HG03095 (cell line): ENCODE measurements around the gene FOXP1.
"Not testable (repeated sequence)": the region's sequence is repeated elsewhere in the genome, so short reads cannot be mapped to it uniquely, and the experiment has no call there.

Source experiments
- ATAC-seq: cut with Tn5 transposase; IDR thresholded peaks from one replicate; pipeline ENCODE4 v1.9.1; 2021; ENCODE audit warnings: moderate library complexity; ENCODE audit not compliant: unreplicated experiment

Gene FOXP1

DNA sequence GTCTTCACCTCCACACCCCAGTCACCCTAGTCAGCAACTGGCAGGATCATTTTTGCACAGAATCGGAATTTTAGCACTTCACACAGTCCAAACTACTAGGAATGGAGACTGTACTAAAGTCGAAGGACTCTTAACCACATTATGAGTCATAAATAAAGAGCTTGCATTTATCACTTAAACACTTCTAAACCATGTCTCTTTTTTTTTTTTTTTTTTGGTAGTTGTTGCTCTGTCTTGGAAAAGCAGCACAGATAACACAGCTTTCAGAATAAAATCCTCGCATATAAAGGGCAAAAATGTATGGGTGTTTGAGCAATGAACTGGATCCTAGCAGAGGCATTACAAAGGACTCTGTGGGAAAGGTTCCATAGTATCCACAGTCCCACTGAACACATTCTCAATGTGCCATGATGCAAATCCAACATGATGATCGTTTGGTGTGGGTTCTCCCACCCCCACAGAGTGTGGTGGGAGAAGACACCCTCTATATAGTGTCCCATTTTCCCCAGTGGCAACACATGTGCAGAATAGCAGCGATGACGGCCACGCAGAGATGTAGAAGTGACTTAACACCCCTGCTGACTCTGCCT lies 47.1 kb downstream of the FOXP1 start:
- ATAC-seq = no peak

DNA sequence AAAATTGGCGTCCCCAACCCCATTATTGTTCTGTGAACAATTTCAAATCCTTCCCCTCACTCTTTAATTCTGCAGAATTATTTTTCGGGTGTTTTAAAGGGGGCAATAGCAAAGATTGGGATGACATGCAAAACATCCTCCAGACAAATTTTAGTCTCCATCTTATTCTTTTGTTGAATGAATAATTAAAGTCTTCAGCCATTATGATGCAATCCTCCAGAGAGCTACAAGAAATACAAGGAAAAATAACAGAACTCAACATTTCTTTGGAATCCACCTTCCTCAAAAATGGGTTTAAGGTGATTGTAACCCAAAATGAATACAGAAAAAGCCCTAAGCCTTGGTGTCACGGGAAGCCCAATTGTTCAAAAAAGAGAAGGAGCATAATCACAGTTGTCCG lies 49.9 kb downstream of the FOXP1 start:
- no peak for ATAC-seq

GRCh38 chr3:71532639-71533395 lies 50.7 kb downstream of the FOXP1 start:
- ATAC-seq = no peak

GRCh38 chr3:71530903-71531530 lies 52.5 kb downstream of the FOXP1 start:
- ATAC-seq = no peak

DNA sequence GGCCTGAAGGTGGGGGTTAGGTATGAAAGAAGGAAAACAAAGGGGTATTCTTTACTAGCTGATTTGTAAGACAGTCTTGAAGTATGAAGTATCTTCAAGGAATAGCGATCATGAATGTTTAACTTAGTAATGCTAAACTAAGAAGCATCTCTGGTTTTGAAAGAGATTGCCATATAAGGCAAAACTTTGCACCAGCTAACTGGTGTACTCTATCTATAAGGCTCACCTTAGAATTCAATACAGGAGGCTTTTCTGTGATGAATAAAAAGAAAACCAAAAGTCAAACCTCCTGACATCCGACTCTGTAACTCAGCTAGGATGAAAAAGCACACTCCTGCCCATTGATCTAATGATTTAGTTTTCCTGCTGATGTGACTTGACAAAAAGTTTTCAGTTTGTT lies 54.7 kb downstream of the FOXP1 start:
- no peak for ATAC-seq

DNA sequence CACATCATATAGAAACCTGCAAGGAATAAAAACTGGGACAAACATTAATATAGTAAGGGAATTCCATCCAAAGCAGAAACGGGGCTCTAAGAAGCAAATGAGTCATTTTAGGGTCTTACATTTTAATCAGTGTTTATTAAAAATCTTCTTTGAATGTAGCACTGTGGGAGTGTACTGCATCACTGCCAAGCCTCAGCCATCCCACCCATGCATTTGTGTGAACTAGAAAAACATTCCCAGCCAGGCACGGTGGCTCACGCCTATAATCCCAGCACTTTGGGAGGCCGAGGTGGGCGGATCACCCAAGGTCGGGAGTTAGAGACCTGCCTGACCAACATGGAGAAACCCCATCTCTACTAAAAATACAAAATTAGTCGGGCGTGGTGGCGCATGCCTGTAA lies 57.1 kb downstream of the FOXP1 start:
- ATAC-seq = not testable (repeated sequence)

DNA sequence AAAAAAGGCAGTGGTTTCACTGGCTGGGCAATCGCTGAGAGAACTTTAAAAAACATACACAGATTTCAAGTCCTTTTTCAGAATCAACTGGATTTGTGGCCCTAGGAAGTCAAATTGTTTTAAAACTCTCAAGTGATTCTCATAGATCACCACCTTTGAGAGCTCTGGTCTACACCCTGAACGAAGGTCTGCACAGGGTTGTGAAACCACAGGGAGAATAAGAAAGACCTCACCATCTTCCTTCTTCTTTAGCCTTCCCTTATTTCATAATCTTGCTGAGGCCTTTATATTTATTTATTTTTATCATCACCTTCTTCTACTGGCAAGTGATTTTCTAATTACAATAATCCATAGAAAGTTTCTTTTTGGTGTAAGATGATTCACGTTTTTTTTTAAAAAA lies 58.1 kb downstream of the FOXP1 start:
- no peak for ATAC-seq

GRCh38 chr3:71524672-71525071 lies 58.9 kb downstream of the FOXP1 start:
- no peak for ATAC-seq

GRCh38 chr3:71523628-71524027 lies 59.9 kb downstream of the FOXP1 start:
- no peak for ATAC-seq

GRCh38 chr3:71521940-71522876 lies 61.3 kb downstream of the FOXP1 start:
- no peak for ATAC-seq

DNA sequence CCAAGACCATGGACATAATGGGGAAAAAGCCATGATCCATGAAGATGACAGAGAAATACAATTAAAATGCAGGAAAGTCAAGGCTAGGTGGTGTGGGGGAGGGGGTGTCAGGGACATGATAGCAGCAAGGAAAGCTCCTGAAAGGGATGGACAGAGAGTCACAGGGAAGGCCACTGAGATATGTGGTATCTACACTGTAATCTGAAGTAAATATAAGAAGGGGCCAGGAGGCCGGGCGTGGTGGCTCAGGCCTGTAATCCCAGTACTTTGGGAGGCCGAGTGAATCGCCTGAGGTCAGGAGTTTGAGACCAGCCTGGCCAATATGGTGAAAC lies 62.5 kb downstream of the FOXP1 start:
- ATAC-seq = no peak

GRCh38 chr3:71520161-71521020 lies 63.1 kb downstream of the FOXP1 start:
- ATAC-seq = no peak

- ATAC-seq = no peak
Measured at GRCh38 chr3:71518089-71518488, 65.4 kb downstream of the FOXP1 start.

DNA sequence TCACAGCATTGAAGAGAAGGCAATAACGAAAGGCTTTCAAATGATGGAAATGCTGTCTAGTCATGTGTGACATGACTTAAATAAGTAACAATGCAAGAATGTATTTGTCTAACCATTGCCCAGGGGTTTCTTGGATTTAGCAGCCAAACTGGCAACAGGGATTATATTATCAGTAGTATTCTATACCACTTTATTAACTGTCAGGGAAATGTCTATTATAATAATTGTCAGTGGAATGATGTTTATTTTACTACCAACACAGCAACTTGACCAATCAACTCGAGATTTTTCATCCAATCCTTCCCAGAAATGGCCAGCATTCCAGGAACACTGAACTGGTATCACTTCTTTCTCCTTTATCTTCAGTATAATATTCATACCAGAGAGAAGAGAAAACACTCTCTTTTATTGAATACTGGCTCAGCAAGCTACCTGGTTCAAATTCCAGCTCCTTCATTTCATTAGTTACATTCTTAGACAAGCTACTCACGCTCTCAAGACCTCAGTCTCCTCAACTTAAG lies 66.2 kb downstream of the FOXP1 start:
- no peak for ATAC-seq

DNA sequence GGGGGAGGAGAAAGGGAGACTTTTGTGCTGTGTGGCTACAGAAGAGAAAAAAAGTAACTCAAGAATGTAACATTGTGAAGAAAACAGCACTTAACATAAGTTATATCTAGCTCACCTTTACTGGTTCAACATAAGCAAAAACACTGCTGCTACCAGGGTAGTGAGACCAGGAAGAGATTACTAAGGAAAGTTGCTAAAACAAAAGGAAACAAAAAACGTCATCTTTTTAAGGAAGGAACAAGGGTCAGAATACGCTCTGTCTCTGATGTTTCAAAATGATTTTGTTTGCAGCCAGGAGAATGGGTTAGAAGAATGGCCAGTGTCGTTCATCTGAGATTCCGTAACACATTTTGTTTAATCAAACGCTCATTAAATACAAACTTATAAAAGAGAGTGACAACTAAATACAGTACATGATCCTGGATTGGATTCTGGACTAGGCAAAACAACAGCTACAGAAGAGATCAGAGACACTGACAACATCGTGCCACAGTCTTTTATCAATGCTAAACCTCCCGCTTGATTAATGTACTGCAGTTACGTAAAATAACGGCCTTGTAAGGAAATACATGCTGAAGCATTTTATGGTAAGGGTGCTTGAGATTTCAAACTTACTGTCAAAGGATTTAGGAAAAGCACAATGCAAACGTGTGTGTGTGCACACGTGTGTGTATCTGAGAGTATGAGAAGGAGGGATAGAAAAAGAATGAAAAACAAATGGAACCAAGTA lies 67.7 kb downstream of the FOXP1 start:
- ATAC-seq = no peak

DNA sequence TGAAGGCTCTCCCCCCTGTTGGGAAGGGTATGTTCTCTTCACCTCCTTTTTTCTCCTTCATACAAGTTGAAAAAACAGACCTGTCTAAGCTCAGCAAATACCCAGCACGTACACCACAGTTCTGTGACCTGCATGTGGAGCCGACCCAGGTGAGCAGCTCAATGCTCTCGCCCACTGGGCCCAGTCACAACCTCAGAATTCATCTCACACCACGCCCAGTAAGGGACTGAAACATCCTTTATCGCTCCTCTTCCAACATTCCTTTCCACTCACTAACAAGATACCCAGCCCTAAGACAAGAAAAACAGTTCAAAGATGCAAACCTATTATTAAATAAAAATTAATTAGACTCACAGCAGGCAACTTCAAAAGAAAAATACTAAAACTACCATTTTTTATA lies 68.9 kb downstream of the FOXP1 start:
- ATAC-seq = no peak

DNA sequence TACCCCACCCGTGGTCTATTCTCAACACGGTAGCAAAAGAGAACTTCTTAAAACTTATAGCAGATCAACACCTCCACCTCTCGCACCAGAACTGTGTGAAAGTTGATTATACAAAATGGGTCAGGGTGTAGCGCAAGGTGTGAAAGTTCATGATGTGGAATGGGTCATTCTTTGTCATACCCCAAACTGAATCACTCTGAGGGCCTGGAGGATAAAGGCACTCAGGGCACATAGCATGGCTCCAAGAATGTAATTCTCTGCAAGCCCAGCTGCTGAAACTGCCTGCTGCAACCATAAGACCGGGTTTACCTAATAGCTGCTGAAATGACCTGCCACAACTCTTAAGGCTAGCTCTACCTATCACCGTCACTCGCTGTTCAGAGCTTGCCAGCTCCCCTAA lies 70.0 kb downstream of the FOXP1 start:
- ATAC-seq = no peak

DNA sequence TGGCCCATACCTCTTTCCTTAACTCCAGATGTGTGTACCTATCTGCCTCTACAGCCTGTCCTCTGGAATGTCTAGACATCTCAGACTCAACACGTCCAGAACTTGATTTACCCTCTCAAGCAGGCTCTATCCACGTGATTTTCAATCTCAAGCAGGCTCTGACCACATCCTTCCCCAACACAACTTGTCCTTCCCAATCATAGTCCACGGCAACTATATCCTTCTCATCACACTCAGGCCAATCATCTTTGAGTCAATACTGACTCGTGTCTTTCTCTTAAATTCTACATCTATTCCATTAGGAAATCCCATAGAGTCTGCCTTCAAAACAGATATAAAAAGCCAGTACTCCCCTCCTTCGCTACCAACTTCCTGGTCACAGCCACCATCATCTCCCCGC lies 70.4 kb downstream of the FOXP1 start:
- no peak for ATAC-seq

GRCh38 chr3:71512544-71512943 lies 71.0 kb downstream of the FOXP1 start:
- no peak for ATAC-seq

- peak; percentile 61 for ATAC-seq
Measured at GRCh38 chr3:71512000-71512399, 71.5 kb downstream of the FOXP1 start.
